Type B pancreatic cell (in vitro differentiated cells): ENCODE results near the gene RAP1GAP2. TPM values are rescaled to one million over a fixed set of nuclear protein-coding genes. Genes with fewer than 3 reads are reported as not detected.

Source experiments
- DNase-seq: peaks from one replicate; pipeline ENCODE4 v3.0.0; 2021; ENCODE audit warnings: mixed read lengths; ENCODE audit not compliant: unreplicated experiment; ENCODE audit errors: extremely low spot score
- H3K27ac Mint-ChIP-seq: 2 replicates; pipeline ENCODE4 v1.8.0; 2021; ENCODE audit warnings: mild to moderate bottlenecking, mixed read lengths
- H3K27me3 Mint-ChIP-seq: 2 replicates; pipeline ENCODE4 v1.8.0; 2021; ENCODE audit warnings: mixed read lengths
- H3K36me3 Mint-ChIP-seq: 2 replicates; pipeline ENCODE4 v1.8.0; 2021; ENCODE audit warnings: mixed read lengths
- H3K4me1 Mint-ChIP-seq: one replicate; pipeline ENCODE4 v1.8.0; 2021; ENCODE audit warnings: mixed read lengths; ENCODE audit not compliant: unreplicated experiment
- H3K4me3 Mint-ChIP-seq: 2 replicates; pipeline ENCODE4 v1.8.0; 2021; ENCODE audit warnings: mild to moderate bottlenecking, mixed read lengths
- H3K9me3 Mint-ChIP-seq: 2 replicates; pipeline ENCODE4 v1.8.0; 2021; ENCODE audit warnings: mixed read lengths
- total RNA-seq: library from RNA; stranded (reverse); gene quantifications from 2 replicates; pipeline ENCODE4 v1.2.1, GENCODE V29; 2021; ENCODE audit warnings: low replicate concordance
- TF ChIP-seq, protein P1 (sequence below): fragments of 200-600 bp; sonication (generic); conservative IDR thresholded peaks from 2 replicates; pipeline ENCODE4 v1.5.0; 2021; ENCODE audit warnings: antibody characterized with exemption, mild to moderate bottlenecking

Gene RAP1GAP2
- total RNA-seq, 1 donor from 2014 or later = 49.7 TPM

GRCh38 chr17:2802574-2802973 lies 6.3 kb downstream of the RAP1GAP2 start:
- Mint-ChIP-seq H3K27ac (no peak overlapping the region), H3K36me3 (no peaks in the 10 kb centered on the region)

DNA sequence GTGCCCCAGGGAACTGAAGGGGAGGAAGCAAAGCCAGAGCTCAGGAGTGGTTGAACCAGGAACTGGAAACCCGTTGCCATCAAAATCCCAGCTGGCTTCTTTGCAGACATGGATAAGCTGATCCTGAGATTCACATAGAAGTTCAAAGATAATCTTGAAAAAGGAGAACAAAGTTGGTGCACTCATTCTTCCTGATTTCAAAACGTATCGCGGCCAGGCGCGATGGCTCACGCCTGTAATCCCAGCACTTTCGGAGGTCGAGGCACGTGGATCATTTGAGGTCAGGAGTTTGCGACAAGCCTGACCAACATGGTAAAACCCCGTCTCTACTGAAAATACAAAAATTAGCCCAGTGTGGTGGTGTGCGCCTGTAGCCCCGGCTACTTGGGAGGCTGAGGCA lies 7.1 kb downstream of the RAP1GAP2 start:
- Mint-ChIP-seq H3K27me3 (peaks cover 8% of the 10 kb centered on the region), H3K4me1 (peaks cover 3% of the 10 kb centered on the region), H3K36me3 (no peaks in the 10 kb centered on the region), H3K27ac (no peak overlapping the region), H3K4me3 (no peak overlapping the region), H3K9me3 (no peaks in the 10 kb centered on the region)
- DNase-seq = no peak
- TF ChIP-seq, protein P1, sequence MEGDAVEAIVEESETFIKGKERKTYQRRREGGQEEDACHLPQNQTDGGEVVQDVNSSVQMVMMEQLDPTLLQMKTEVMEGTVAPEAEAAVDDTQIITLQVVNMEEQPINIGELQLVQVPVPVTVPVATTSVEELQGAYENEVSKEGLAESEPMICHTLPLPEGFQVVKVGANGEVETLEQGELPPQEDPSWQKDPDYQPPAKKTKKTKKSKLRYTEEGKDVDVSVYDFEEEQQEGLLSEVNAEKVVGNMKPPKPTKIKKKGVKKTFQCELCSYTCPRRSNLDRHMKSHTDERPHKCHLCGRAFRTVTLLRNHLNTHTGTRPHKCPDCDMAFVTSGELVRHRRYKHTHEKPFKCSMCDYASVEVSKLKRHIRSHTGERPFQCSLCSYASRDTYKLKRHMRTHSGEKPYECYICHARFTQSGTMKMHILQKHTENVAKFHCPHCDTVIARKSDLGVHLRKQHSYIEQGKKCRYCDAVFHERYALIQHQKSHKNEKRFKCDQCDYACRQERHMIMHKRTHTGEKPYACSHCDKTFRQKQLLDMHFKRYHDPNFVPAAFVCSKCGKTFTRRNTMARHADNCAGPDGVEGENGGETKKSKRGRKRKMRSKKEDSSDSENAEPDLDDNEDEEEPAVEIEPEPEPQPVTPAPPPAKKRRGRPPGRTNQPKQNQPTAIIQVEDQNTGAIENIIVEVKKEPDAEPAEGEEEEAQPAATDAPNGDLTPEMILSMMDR = no peak

More at GRCh38 chr17:2802574-2802973, 6.3 kb downstream of the RAP1GAP2 start:
- DNase-seq = no peak
- Mint-ChIP-seq H3K4me3 (no peak overlapping the region), H3K27me3 (peaks cover 14% of the 10 kb centered on the region), H3K4me1 (peaks cover 3% of the 10 kb centered on the region), H3K9me3 (no peaks in the 10 kb centered on the region)
- TF ChIP-seq, protein P1 = no peak

DNA sequence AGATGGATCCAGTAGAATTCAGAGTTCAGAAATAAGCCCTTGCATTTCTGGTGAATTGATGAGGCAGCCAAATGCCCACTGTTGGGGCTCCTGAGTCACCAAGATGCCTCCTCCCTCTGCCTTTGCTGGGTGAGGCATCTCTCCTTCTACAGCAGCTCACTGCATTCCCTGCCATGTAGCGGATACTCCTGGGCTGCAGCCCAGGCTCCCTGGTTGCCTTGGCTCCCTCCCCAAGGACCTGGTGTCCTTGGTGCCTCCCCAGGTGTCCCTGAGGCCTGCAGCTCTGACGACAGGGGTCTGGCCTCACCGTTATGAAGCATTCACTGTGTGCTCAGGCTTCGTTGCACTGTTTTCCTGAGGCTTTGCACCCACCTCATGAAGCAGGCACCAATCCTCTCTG lies 7.7 kb downstream of the RAP1GAP2 start:
- Mint-ChIP-seq H3K27me3 (peaks cover 6% of the 10 kb centered on the region), H3K4me1 (peaks cover 2% of the 10 kb centered on the region), H3K9me3 (no peaks in the 10 kb centered on the region), H3K27ac (no peak overlapping the region), H3K4me3 (no peak overlapping the region), H3K36me3 (no peaks in the 10 kb centered on the region)
- no peak for DNase-seq
- TF ChIP-seq, protein P1 = no peak

DNA sequence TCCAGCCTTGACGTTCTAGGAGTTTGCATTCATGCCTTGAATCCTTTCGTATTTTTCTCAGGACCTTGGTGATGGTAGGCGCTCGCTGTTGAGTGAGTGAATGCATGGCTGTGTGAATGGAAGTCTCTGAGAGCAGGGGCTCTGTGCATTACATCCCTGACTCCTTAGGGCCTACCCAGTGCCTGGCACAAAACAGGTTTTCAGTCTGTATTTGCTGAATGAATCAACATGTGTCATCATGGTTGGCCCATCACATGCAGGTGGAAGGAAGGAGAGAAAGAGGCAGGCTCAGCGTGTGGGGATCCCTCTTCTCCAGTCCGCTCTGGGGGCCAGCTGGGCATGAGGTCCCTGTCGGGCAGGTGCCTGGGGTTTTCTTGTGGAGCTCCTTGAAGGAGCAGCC lies 8.7 kb downstream of the RAP1GAP2 start:
- Mint-ChIP-seq H3K27ac (no peak overlapping the region), H3K27me3 (peaks cover 4% of the 10 kb centered on the region), H3K36me3 (no peaks in the 10 kb centered on the region), H3K4me1 (no peaks in the 10 kb centered on the region), H3K4me3 (no peak overlapping the region), H3K9me3 (no peaks in the 10 kb centered on the region)
- TF ChIP-seq, protein P1 = no peak
- DNase-seq = no peak

GRCh38 chr17:2805961-2806360 lies 9.7 kb downstream of the RAP1GAP2 start:
- no peaks in the 10 kb centered on the region for H3K36me3 Mint-ChIP-seq
- H3K27ac Mint-ChIP-seq = no peak overlapping the region
- DNase-seq = no peak
- no peaks in the 10 kb centered on the region for H3K9me3 Mint-ChIP-seq
- no peaks in the 10 kb centered on the region for H3K27me3 Mint-ChIP-seq
- no peaks in the 10 kb centered on the region for H3K4me1 Mint-ChIP-seq
- no peak overlapping the region for H3K4me3 Mint-ChIP-seq
- TF ChIP-seq, protein P1 = no peak
